ENCODE results near the gene DUSP9.

DNA sequence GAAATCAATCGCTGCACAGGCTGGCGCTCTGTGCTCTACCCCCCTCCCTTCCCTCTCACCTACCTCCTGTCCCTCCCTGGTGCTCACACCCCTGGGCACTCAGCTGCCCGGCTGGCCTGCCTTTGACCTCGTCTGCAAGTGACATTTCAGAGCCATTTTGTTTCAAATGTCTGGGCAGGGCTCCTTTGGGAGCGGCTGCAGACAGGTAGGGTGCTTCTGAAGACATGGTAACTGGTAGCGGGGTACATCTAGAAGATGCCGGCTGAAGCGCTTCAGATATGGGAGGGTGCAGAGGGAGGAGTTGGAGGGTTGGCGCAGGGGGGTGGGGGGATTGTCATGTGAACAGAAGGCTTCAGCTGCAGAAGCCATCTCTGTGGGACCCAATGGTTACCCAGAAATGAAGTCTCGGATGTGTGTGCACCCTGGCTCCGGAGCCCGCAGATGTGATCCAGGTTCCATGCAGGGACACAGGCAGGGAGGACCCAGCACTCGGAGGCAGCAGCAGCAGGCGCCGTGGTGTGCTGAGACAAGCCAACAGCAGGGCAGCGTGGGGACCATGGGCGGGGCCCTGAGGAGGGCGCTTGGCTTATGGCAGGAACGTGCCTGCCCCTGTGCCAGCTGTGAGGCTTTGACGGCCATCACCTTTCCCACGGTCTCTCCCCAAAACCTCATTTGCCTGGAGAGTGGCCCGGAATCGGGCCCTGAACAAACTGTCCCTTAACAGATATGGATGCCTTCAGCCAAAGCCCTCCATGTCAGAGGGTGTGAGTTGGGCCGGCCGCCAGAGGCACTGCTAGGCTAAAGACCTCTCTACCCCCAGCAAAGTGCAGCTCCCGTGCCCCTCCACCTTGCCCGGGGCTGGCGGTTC is 7.6 kb upstream of the DUSP9 start:
- TF ChIP-seq, protein P1, sequence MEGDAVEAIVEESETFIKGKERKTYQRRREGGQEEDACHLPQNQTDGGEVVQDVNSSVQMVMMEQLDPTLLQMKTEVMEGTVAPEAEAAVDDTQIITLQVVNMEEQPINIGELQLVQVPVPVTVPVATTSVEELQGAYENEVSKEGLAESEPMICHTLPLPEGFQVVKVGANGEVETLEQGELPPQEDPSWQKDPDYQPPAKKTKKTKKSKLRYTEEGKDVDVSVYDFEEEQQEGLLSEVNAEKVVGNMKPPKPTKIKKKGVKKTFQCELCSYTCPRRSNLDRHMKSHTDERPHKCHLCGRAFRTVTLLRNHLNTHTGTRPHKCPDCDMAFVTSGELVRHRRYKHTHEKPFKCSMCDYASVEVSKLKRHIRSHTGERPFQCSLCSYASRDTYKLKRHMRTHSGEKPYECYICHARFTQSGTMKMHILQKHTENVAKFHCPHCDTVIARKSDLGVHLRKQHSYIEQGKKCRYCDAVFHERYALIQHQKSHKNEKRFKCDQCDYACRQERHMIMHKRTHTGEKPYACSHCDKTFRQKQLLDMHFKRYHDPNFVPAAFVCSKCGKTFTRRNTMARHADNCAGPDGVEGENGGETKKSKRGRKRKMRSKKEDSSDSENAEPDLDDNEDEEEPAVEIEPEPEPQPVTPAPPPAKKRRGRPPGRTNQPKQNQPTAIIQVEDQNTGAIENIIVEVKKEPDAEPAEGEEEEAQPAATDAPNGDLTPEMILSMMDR (IDR thresholded peaks at IDR 0.05; ENCODE audit: extremely low read depth in 1 of 2, insufficient read depth in 1 of 2, low read depth in 1 of 2, low read length in 2 of 2): no peak
- TF ChIP-seq POLR2A (IDR thresholded peaks at IDR 0.05; ENCODE audit: low read depth, low read length) (no peak), FOS (IDR thresholded peaks at IDR 0.05; ENCODE audit: borderline replicate concordance, insufficient read depth, low read length) (no peak), JUN (IDR thresholded peaks at IDR 0.05; ENCODE audit: borderline replicate concordance, insufficient read depth, insufficient read length, low read depth) (no peak)
- TF ChIP-seq, protein P2, sequence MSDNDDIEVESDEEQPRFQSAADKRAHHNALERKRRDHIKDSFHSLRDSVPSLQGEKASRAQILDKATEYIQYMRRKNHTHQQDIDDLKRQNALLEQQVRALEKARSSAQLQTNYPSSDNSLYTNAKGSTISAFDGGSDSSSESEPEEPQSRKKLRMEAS (IDR thresholded peaks at IDR 0.05; ENCODE audit: insufficient read depth, insufficient read length): no peak
